GM12872 (cell line): ENCODE data around the gene GSTT4.

Experiments used
- TF ChIP-seq, protein P1 (sequence below): IDR thresholded peaks from 3 replicates; pipeline ENCODE4 v1.5.1; 2011; ENCODE audit warnings: low read depth, mild to moderate bottlenecking, low read length, moderate library complexity; ENCODE audit not compliant: insufficient read depth

Gene GSTT4

DNA sequence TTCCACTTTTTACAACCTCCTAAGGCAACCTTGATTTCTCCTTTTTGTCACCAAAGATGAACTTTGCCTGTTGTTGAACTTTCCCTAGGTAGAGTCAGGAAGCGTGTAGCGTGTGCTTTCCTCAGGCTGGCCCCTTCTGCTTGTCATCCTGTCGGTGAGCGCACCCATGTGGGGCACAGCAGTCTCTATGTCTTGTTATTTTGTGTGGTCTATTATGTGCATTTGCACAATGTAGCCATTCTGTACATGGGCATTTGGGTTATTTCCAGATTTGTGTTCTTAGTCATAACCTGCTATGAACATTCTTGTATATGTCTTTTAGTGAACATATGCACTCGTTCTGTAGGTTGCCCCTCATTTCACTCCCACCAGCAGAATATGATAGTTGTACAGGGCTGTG is 40.8 kb upstream of the GSTT4 start:
- TF ChIP-seq, protein P1, sequence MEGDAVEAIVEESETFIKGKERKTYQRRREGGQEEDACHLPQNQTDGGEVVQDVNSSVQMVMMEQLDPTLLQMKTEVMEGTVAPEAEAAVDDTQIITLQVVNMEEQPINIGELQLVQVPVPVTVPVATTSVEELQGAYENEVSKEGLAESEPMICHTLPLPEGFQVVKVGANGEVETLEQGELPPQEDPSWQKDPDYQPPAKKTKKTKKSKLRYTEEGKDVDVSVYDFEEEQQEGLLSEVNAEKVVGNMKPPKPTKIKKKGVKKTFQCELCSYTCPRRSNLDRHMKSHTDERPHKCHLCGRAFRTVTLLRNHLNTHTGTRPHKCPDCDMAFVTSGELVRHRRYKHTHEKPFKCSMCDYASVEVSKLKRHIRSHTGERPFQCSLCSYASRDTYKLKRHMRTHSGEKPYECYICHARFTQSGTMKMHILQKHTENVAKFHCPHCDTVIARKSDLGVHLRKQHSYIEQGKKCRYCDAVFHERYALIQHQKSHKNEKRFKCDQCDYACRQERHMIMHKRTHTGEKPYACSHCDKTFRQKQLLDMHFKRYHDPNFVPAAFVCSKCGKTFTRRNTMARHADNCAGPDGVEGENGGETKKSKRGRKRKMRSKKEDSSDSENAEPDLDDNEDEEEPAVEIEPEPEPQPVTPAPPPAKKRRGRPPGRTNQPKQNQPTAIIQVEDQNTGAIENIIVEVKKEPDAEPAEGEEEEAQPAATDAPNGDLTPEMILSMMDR, result no peak

DNA sequence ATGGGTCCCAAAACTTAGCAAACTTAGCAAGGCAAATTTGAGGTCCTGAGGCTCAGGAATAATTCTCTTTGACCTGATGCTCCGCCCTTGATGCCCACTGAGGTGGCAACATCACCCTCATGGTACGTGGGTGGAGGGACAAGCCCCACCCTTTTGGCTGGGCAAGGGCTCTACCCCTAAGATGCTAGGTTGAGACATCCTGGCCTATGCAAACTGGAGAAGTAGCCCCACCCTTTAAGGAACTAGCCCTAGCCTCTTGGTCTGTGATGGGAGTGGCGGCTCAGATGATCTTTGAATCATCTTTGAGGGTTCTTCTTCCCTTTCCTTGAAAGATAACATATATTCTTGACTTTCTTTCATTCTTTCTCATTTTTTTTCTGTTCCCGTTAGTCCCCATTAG is 38.7 kb upstream of the GSTT4 start:
- TF ChIP-seq, protein P1, result no peak

DNA sequence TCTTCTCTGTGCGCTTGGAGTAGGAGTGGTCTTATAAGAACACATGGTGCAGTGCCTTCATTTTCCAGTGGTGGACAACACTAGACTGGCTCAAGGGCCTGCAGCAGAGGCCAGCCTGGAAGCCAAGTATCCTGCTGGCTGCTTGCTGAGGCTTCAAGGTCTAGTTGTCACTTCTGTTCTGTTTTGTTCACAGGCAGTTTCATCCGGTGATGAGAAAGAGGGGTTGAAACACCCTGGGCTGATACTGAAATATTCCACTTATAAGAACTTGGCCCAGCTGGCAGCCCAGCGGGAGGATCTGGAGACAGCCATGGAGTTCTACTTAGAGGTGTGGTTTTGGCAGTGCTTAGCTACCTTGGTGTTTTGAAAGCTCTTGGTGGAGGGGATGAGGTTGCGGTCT is 35.7 kb upstream of the GSTT4 start:
- TF ChIP-seq, protein P1, result no peak

DNA sequence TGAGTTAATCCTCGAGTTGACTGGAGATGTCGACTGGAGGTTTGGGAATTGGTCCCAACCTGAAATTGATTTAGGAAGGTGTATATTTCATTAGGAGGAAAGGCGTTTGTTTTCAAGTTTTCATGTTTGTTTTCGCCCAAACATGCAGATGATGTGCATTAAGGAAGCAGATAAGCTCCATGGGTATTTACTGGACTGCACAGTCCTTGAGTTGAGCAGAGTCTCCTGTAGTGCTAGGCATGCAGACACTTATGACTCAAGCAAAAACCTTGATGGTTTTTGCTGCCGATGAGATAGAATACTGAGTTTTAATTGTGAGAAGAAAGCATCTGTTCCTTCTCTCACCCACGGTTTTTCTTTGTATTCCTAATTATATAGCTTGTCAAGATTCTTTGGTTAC is 33.8 kb upstream of the GSTT4 start:
- TF ChIP-seq, protein P1, result no peak

DNA sequence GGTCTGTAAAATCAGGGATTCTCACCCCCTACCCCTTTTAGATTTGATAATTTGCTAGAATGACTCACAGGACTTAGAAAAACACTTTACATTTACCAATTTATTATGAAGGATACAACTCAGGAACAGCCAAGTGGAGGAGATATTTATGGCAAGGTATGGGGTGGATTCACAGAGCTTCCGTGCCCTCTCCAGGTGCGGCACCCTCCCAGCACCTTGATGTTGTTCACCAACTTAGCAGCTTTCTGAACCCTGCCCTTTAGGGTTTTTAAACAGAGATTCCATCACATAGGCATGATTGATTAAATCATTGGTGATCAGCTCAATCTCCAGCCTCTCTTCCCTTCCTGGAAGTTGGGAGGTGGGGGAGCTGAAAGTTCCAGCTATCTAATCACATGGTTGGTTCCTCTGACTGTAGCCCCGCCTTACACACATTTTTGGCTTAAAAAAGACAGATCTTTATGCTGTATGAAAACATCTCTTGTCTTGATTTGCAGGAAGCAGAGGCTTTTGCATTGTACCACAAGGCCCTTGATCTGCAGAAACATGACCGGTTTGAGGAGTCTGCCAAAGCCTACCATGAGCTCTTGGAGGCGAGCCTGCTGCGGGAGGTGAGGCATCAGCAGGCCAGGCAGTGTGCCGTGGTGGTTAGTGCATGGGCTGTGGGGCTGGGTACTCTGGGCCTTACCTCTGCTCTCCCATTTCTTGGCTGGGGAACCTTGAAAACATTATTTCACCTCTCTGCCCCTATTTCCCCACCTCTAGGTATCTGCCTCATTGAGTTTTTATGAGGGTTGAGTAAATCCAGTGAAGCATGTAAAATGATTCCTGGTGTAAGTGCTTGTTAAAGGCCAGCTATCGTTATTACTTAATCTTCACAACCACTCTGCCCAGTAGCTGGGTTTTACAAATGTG is 32.9 kb upstream of the GSTT4 start:
- TF ChIP-seq, protein P1, result no peak

DNA sequence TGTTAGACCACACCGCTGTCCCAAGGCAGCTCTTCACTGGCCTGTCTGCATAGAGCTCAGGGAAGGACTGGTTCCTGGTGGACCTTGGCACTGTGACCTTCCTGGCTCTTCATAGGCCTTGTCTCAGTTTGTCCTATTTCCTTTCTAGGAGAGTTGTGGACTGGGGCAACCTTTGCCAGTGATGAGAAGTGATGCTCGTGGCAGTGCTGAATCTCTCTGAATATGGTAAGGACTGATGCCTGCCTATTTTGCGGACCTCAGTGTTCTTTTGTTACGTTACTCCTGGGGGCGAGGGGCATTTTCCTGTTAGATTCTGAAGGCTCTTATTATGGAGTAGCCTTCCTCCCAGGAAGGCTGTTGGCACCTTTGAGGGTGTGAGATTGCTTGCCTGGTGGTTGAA is 30.0 kb upstream of the GSTT4 start:
- TF ChIP-seq, protein P1, result no peak

DNA sequence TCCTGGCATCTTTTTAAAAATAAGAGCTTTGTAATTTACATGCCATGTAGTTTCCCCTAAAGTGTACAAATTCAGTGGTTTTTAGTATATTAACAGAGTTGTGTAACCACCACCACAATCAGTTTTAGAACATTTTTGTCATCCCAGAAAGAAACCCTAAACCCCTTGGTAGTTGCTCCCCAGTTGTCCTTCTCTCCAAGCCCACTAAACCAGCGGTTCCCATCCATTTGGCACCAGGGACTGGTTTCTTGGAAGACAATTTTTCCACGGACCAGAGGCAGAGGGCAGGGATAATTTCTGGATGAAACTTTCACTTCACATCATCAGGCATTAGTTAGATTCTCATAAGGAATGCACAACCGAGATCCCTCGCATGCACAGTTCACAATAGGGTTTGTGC is 28.5 kb upstream of the GSTT4 start:
- TF ChIP-seq, protein P1, result no peak
